ENCODE data around the gene NDUFC2.
"Not testable (repeated sequence)": the region's sequence is repeated elsewhere in the genome, so short reads cannot be mapped to it uniquely, and the experiment has no call there.

NDUFC2 gene

GRCh38 chr11:78080084-78080817 is 589 bp upstream of the NDUFC2 start:
- DNase-seq (ENCODE audit: low spot score): no peak

GRCh38 chr11:78078218-78079167 is 1.2 kb downstream of the NDUFC2 start:
- no peak for DNase-seq (ENCODE audit: low spot score)

- DNase-seq (ENCODE audit: low spot score): not testable (repeated sequence)
These were observed 2.1 kb downstream of the NDUFC2 start for GRCh38 chr11:78077592-78077991.

- no peak for DNase-seq (ENCODE audit: low spot score)
These were observed 2.8 kb downstream of the NDUFC2 start for GRCh38 chr11:78076733-78077403.

GRCh38 chr11:78074756-78075155 is 4.9 kb downstream of the NDUFC2 start:
- DNase-seq (ENCODE audit: low spot score): no peak

GRCh38 chr11:78072455-78072854 is 7.2 kb downstream of the NDUFC2 start:
- no peak for DNase-seq (ENCODE audit: low spot score)

GRCh38 chr11:78071717-78072116 is 7.9 kb downstream of the NDUFC2 start:
- no peak for DNase-seq (ENCODE audit: low spot score)

GRCh38 chr11:78070621-78071020 is 9.0 kb downstream of the NDUFC2 start:
- no peak for DNase-seq (ENCODE audit: low spot score)

GRCh38 chr11:78069465-78069864 is 10.2 kb downstream of the NDUFC2 start:
- no peak for DNase-seq (ENCODE audit: low spot score)

- DNase-seq (ENCODE audit: low spot score): no peak
These were observed 12.0 kb downstream of the NDUFC2 start for GRCh38 chr11:78067704-78068103.

GRCh38 chr11:78066471-78066870 is 13.2 kb downstream of the NDUFC2 start:
- DNase-seq (ENCODE audit: low spot score): no peak

GRCh38 chr11:78065203-78065602 is 14.5 kb downstream of the NDUFC2 start:
- no peak for DNase-seq (ENCODE audit: low spot score)

GRCh38 chr11:78063440-78064181 is 16.1 kb downstream of the NDUFC2 start, which contains the start of gene THRSP:
Gene THRSP (plus strand): TSS chr11:78063861. CDS start chr11:78063882, 21 bp downstream.
- no peak for DNase-seq (ENCODE audit: low spot score)

GRCh38 chr11:78062671-78063070 is 17.0 kb downstream of the NDUFC2 start:
- no peak for DNase-seq (ENCODE audit: low spot score)

- DNase-seq (ENCODE audit: low spot score): no peak
These were observed 17.7 kb downstream of the NDUFC2 start for GRCh38 chr11:78061921-78062311.

GRCh38 chr11:78061088-78061920 is 18.4 kb downstream of the NDUFC2 start:
- DNase-seq (ENCODE audit: low spot score): no peak

GRCh38 chr11:78060533-78060932 is 19.1 kb downstream of the NDUFC2 start:
- DNase-seq (ENCODE audit: low spot score): no peak

- DNase-seq (ENCODE audit: low spot score): not testable (repeated sequence)
These were observed 19.8 kb downstream of the NDUFC2 start for GRCh38 chr11:78059749-78060328.

- no peak for DNase-seq (ENCODE audit: low spot score)
These were observed 22.1 kb downstream of the NDUFC2 start for GRCh38 chr11:78057462-78058055.

GRCh38 chr11:78056093-78056492 is 23.6 kb downstream of the NDUFC2 start:
- DNase-seq (ENCODE audit: low spot score): no peak

Data from germinal center (tissue), 1 donor.